SK-N-SH (cell line): Measurements from ENCODE around the gene ADK.

Experiments
- CTCF ChIP-seq: fragments of 200-600 bp; sonication (generic); IDR thresholded peaks from 2 replicates; pipeline ENCODE4 v1.6.1; 2017; ENCODE audit warnings: antibody characterized with exemption, mild to moderate bottlenecking, moderate library complexity
- FOXM1 ChIP-seq: IDR thresholded peaks from 2 replicates; pipeline ENCODE4 v1.4.0; 2012; ENCODE audit warnings: low read depth, mild to moderate bottlenecking
- GABPA ChIP-seq: IDR thresholded peaks from 2 replicates; pipeline ENCODE4 v1.4.0; 2012; ENCODE audit warnings: low read depth, mild to moderate bottlenecking
- GATA2 ChIP-seq: sonication (generic); formaldehyde crosslinking; IDR thresholded peaks from 2 replicates; pipeline ENCODE4 v1.5.0; 2020; ENCODE audit warnings: mild to moderate bottlenecking, missing genetic modification reagents
- REST ChIP-seq: IDR thresholded peaks from 2 replicates; pipeline ENCODE4 v1.6.1; 2012; ENCODE audit warnings: mild to moderate bottlenecking, low read depth, low read length, moderate library complexity
- RFX5 ChIP-seq: IDR thresholded peaks from 2 replicates; pipeline ENCODE4 v1.6.1; 2012; ENCODE audit warnings: mild to moderate bottlenecking, improper control_type of control experiment, low read length
- SIN3A ChIP-seq: IDR thresholded peaks from 2 replicates; pipeline ENCODE4 v1.6.1; 2012; ENCODE audit warnings: low read depth, mild to moderate bottlenecking, low read length, moderate library complexity, borderline replicate concordance
- SMC3 ChIP-seq: IDR thresholded peaks from 2 replicates; pipeline ENCODE4 v1.6.1; 2012; ENCODE audit warnings: low read depth, low read length, improper control_type of control experiment

GRCh38 chr10:74329873-74330272, 178.9 kb downstream of the ADK start:
- TF ChIP-seq RFX5 (no peak), CTCF (no peak), FOXM1 (no peak), GATA2 (CRISPR knock-in tag) (no peak), SMC3 (no peak), SIN3A (no peak), GABPA (no peak), REST (no peak)
